Right atrium auricular region (tissue), 2 donors: ENCODE data around the gene OR6C74. TPM values are rescaled to one million over a fixed set of nuclear protein-coding genes. Genes with fewer than 3 reads are reported as not detected.

Experiments used
- DNase-seq: peaks from one replicate; pipeline ENCODE4 v3.0.0-alpha.2; 2019; ENCODE audit warnings: low spot score
- H3K27ac ChIP-seq, 2 donors: fragments of 200-600 bp; sonication (generic); 1 replicate in 1 of 2; 2 replicates in 1 of 2; pipeline ENCODE4 v1.5.1; 2016 to 2019
- H3K27me3 ChIP-seq, 2 donors: fragments of 200-600 bp; sonication (generic); one replicate each; pipeline versions ENCODE4 v1.5.1 to v1.6.0; 2017 to 2019
- H3K36me3 ChIP-seq: fragments of 200-600 bp; sonication (generic); one replicate; pipeline ENCODE4 v1.5.1; 2016
- H3K4me1 ChIP-seq, 2 donors: fragments of 200-600 bp; sonication (generic); one replicate each; pipeline versions ENCODE4 v1.5.1 to v1.6.0; 2017 to 2019
- H3K4me3 ChIP-seq, 2 donors: fragments of 200-600 bp; sonication (generic); 1 replicate in 1 of 2; 2 replicates in 1 of 2; pipeline ENCODE4 v1.5.1; 2017 to 2019; ENCODE audit warnings: mild to moderate bottlenecking in 1 of 2, moderate library complexity in 1 of 2
- H3K9me3 ChIP-seq, 2 donors: fragments of 200-600 bp; sonication (generic); one replicate each; pipeline ENCODE4 v1.5.1; 2019
- CTCF ChIP-seq, 2 donors: fragments of 200-600 bp; sonication (generic); IDR thresholded peaks; one replicate each; pipeline ENCODE4 v1.5.1; 2019; ENCODE audit warnings: antibody characterized with exemption in 2 of 2
- total RNA-seq, 2 donors: library from RNA; depleted of rRNA; stranded (reverse); fragments of >200 nt; gene quantifications; one replicate each; pipeline ENCODE4 v1.1.0, GENCODE V29; 2016

Gene OR6C74
- total RNA-seq, 2 donors from 2014 or later = not detected

GRCh38 chr12:55253281-55253680, 8.9 kb downstream of the OR6C74 start:
- Histone ChIP-seq H3K4me3 (no peak overlapping the region), H3K27me3 (no peaks in the 10 kb centered on the region), H3K4me1 (no peaks in the 10 kb centered on the region), H3K27ac (no peak overlapping the region), H3K9me3 (no peaks in the 10 kb centered on the region), H3K36me3 (no peaks in the 10 kb centered on the region)
- no peak for TF ChIP-seq CTCF (IDR thresholded peaks at IDR 0.05)
- no peak for DNase-seq

- Histone ChIP-seq H3K9me3 (no peaks in the 10 kb centered on the region), H3K4me3 (no peak overlapping the region), H3K36me3 (no peaks in the 10 kb centered on the region), H3K4me1 (no peaks in the 10 kb centered on the region), H3K27ac (no peak overlapping the region), H3K27me3 (no peaks in the 10 kb centered on the region)
- DNase-seq = no peak
- no peak for TF ChIP-seq CTCF (IDR thresholded peaks at IDR 0.05)
Observed at GRCh38 chr12:55256831-55257230, 12.4 kb downstream of the OR6C74 start.

GRCh38 chr12:55258303-55258702, 13.9 kb downstream of the OR6C74 start:
- TF ChIP-seq CTCF (IDR thresholded peaks at IDR 0.05) = no peak
- no peak overlapping the region for H3K27ac ChIP-seq
- no peaks in the 10 kb centered on the region for H3K4me1 ChIP-seq
- no peak overlapping the region for H3K4me3 ChIP-seq
- no peaks in the 10 kb centered on the region for H3K9me3 ChIP-seq
- DNase-seq = no peak
- H3K36me3 ChIP-seq = no peaks in the 10 kb centered on the region
- H3K27me3 ChIP-seq = no peaks in the 10 kb centered on the region

- Histone ChIP-seq H3K27ac (no peak overlapping the region), H3K27me3 (no peaks in the 10 kb centered on the region), H3K36me3 (no peaks in the 10 kb centered on the region), H3K4me1 (no peaks in the 10 kb centered on the region), H3K9me3 (no peaks in the 10 kb centered on the region), H3K4me3 (no peak overlapping the region)
- no peak for DNase-seq
- no peak for TF ChIP-seq CTCF (IDR thresholded peaks at IDR 0.05)
Observed at GRCh38 chr12:55280991-55281390, 36.6 kb downstream of the OR6C74 start.

GRCh38 chr12:55289999-55290398, 45.6 kb downstream of the OR6C74 start:
- Histone ChIP-seq H3K4me1 (no peaks in the 10 kb centered on the region), H3K36me3 (no peaks in the 10 kb centered on the region), H3K27me3 (no peaks in the 10 kb centered on the region), H3K9me3 (no peaks in the 10 kb centered on the region), H3K4me3 (no peak overlapping the region), H3K27ac (no peak overlapping the region)
- no peak for DNase-seq
- no peak for TF ChIP-seq CTCF (IDR thresholded peaks at IDR 0.05)

Other genes with a start within 250 kb of the OR6C74 start
- not detected for gene NEUROD4, start 224.6 kb upstream of the OR6C74 start, total RNA-seq
- gene OR9K2, start 118.2 kb upstream of the OR6C74 start, total RNA-seq = not detected
- not detected for gene OR10A7, start 23.6 kb upstream of the OR6C74 start, total RNA-seq
- gene OR6C6, start 52.0 kb downstream of the OR6C74 start, total RNA-seq = not detected
- not detected for gene OR6C1, start 69.7 kb downstream of the OR6C74 start, total RNA-seq
- not detected for gene OR6C3, start 86.1 kb downstream of the OR6C74 start, total RNA-seq
- gene OR6C75, start 118.4 kb downstream of the OR6C74 start, total RNA-seq = not detected
- gene OR6C65, start 155.9 kb downstream of the OR6C74 start, total RNA-seq = not detected
- not detected for gene OR6C76, start 181.6 kb downstream of the OR6C74 start, total RNA-seq
- not detected for gene OR6C2, start 199.5 kb downstream of the OR6C74 start, total RNA-seq
- not detected for gene OR6C70, start 225.5 kb downstream of the OR6C74 start, total RNA-seq
- not detected for gene OR6C68, start 247.8 kb downstream of the OR6C74 start, total RNA-seq